PC-9 (cell line): ENCODE data around the gene ABAT.

Experiments used
- EZH2 ChIP-seq: fragments of 200-600 bp; sonication (generic); IDR thresholded peaks from 2 replicates; pipeline ENCODE4 v1.8.0; 2017; ENCODE audit warnings: antibody characterized with exemption, low read depth
- TF ChIP-seq, protein P1 (sequence below): fragments of 200-600 bp; sonication (generic); conservative IDR thresholded peaks from 2 replicates; pipeline ENCODE4 v1.6.1; 2017; ENCODE audit warnings: mixed run types, antibody characterized with exemption, mild to moderate bottlenecking, moderate library complexity

DNA sequence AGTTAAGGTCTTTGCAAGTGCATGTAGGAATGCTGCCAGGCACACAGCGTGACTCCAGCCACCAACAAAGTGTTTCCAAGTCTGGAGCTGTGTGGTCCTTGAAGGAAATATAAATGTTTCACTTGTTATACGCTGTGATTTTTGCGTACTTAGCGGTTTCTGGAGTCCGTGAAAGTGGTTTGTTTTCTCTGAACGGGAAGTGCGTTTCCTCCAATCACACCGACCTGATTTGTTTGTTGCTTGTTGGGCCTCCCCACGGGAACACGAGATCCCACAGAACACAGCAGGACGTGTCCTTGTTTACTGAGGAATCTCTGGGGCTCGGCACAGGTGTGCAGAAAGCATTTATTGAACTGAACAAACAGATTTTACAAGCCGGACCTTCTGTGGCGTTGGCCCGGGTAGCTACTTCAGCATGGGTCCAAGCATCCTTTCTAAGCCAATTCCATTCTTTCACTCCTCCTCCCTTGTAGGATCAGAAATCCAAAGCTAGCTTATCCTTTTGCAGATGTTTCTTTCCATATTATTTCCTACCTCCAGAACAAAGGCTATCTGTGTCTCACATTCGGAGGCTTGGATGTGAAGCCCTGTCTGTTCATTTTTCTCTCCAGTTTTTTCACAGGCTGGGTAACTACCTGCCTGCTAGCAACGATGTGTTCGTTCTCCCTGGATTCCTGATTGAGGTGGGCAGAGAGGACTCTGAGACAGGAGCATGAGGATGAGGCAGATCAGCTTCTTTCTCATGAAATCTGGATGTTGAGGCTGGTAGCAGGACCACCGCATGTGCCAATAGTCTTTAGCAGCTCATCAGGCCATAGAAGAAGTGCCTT, 44.6 kb downstream of the ABAT start:
- TF ChIP-seq, protein P1, sequence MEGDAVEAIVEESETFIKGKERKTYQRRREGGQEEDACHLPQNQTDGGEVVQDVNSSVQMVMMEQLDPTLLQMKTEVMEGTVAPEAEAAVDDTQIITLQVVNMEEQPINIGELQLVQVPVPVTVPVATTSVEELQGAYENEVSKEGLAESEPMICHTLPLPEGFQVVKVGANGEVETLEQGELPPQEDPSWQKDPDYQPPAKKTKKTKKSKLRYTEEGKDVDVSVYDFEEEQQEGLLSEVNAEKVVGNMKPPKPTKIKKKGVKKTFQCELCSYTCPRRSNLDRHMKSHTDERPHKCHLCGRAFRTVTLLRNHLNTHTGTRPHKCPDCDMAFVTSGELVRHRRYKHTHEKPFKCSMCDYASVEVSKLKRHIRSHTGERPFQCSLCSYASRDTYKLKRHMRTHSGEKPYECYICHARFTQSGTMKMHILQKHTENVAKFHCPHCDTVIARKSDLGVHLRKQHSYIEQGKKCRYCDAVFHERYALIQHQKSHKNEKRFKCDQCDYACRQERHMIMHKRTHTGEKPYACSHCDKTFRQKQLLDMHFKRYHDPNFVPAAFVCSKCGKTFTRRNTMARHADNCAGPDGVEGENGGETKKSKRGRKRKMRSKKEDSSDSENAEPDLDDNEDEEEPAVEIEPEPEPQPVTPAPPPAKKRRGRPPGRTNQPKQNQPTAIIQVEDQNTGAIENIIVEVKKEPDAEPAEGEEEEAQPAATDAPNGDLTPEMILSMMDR, result no peak
- no peak for TF ChIP-seq EZH2
